Activated naive CD4-positive, alpha-beta T cell treated with anti-CD3 and anti-CD28 coated beads, Interleukin-2, amount 10 ng/mL, durations not matched to agents 5 hours and 36 hours (primary cell): ENCODE results near the gene TRIM10. TPM values are rescaled to one million over a fixed set of nuclear protein-coding genes. Genes with fewer than 3 reads are reported as not detected.

Experiments
- total RNA-seq, 2 experiments: library from RNA; stranded (reverse); gene quantifications; one replicate each; pipeline ENCODE4 v1.2.3, GENCODE V29; 2021

Gene TRIM10, protein sequence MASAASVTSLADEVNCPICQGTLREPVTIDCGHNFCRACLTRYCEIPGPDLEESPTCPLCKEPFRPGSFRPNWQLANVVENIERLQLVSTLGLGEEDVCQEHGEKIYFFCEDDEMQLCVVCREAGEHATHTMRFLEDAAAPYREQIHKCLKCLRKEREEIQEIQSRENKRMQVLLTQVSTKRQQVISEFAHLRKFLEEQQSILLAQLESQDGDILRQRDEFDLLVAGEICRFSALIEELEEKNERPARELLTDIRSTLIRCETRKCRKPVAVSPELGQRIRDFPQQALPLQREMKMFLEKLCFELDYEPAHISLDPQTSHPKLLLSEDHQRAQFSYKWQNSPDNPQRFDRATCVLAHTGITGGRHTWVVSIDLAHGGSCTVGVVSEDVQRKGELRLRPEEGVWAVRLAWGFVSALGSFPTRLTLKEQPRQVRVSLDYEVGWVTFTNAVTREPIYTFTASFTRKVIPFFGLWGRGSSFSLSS
- not detected for total RNA-seq

DNA sequence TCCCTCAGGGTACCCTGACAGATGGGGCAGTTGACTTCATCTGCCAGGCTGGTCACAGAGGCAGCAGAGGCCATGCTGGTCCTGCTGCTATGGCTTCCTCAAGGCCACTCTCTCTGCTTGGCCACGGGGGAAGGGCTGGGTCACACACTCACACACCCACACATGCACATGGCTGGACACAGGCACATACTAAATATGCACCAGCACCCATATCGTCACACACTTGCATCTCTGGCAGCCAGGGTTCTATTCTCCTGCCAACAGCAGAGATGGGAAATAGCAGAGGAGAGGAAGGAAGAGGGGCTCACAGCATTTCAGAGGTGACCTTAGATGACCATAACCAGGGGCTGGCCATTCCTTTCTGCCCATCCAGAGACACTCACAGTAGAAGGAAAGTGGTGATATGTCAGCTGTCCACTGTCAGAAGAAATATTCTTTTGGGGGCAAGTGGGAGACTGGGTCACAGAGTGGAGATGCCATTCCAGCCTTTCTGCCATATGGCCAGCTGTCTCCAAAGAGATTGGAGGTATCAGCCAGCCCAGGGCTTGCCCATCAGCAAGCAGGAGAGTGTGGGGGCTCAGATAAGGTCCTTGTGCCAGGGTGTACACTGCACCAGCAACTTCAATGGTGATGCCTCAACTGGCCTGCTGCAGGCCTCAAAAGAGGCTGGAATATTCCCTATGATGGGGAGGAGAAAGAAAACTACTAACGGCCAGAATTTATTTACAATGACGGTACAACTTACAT, at the start of gene TRIM10:
Gene TRIM10 (minus strand): TSS at position 427 of the 747 bp plus-strand sequence. CDS start 353 bp downstream, at position 74.

DNA sequence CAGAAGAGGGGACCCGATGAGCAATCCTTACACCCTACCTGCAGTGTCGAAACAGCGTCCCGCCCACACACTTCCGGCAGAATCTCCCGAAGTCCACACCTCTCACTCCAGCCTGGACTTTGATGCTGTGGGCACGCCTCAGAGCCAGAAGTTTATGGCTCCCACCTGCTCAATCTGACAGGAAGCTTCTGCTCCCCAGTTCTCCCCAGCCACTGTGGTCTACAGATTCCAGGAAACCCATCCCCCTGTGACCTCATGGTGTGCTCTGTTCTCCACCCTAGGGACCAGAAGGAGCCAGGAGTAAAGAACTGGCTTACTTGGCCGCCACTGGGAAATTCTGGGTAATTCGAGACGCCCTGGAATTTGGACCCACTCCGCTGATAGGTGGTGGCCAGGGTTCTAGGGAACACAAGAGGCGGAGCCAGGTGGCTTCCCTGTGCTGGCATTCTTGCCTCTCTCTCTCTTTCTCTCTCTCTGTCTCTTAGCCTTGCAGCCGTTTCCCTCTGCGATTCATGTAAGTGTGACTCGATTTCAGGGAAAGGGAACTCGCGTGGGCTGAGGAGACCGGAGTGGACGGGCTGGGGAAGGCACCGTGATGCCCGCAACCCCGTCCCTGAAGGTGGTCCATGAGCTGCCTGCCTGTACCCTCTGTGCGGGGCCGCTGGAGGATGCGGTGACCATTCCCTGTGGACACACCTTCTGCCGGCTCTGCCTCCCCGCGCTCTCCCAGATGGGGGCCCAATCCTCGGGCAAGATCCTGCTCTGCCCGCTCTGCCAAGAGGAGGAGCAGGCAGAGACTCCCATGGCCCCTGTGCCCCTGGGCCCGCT, 2.3 kb upstream of the TRIM10 start, which contains the start of gene TRIM15:
Gene TRIM15 (plus strand): TSS at position 457 of the 828 bp plus-strand sequence. CDS start 139 bp downstream, at position 596.

DNA sequence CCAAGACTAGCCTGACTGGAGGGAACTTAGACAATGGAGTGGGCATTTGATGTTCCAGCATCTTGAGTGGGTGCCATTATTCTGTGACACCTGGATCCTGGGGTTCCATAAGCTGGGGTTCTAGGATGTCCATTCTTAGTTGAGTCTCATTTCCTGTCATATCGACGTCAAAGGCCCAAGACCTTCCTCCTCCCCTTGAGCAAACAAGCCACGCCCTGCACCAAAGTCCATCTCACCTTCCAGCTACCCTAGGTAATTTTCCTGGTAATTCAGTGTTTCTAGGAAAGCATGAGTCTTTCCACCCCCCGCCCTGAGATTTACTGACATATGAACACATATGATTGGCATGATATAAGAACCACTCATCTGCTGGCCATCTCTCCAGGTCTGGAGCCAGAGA, 25.3 kb downstream of the TRIM10 start, which contains the start of gene TRIM40:
Gene TRIM40 (plus strand): TSS at position 384 of the 400 bp plus-strand sequence. CDS start 897 bp downstream, outside the sequence.

DNA sequence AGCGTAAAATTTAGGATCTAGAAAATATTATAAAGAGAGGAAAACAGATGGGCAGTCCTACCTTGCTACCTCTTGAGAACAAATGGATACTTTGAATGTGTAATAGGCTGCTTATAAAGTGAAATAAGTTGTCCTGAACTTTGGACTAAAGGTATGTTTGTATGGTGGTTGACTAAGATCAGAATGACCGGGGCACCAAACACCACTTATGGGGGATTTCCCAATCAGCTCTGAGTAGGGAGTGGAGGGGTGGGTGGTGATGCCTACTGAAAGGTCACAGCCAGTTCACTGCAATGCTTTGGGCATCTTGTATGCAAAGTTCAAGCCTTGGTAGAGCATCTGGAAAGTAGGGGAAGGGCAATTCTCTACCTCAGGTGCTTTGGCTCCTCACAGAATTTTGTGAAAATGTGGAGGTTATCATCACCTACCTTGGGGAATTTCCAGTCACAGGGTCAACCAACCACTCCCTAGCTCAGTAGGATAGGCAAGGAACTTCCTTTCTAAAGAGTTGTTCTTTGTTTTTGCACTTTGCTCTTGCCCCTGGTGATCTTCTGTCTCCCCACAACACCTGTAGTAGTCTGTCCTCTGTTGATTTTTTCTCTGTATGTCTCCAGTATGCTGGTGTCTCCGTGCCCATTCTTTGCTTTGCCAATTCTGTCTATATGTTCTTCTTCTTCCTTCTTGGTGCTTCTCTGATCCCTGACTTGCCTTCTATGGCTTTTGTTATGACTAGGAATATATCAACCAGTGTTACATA, 47.8 kb downstream of the TRIM10 start, which contains the start of gene TRIM31:
Gene TRIM31 (minus strand): TSS at position 88 of the 757 bp plus-strand sequence. CDS start 285 bp downstream, outside the sequence.

Other genes starting within 250 kb of the TRIM10 start
- 1,000 to 10,000 TPM; 1,753 to 1,764 TPM for gene HLA-A, start 218.7 kb downstream of the TRIM10 start, total RNA-seq
- 10 to 100 TPM; 65.9 to 67.7 TPM for gene POLR1H, start 99.9 kb downstream of the TRIM10 start, total RNA-seq
- gene PPP1R11, start 94.0 kb downstream of the TRIM10 start, total RNA-seq: 10 to 100 TPM; 51.9 to 52.8 TPM
- not detected for gene RNF39, start 85.4 kb downstream of the TRIM10 start, total RNA-seq
- gene TRIM31, start 48.1 kb downstream of the TRIM10 start, total RNA-seq: not detected
- not detected for gene TRIM40, start 25.1 kb downstream of the TRIM10 start, total RNA-seq
- gene TRIM15, start 2.3 kb upstream of the TRIM10 start, total RNA-seq: not detected
- 10 to 100 TPM; 61.4 to 66.1 TPM for gene TRIM26, start 52.2 kb upstream of the TRIM10 start, total RNA-seq
- gene TRIM39, start 165.7 kb upstream of the TRIM10 start, total RNA-seq: 10 to 100 TPM; 15.3 to 17.2 TPM
- 10 to 100 TPM; 35.2 to 37.7 TPM for gene RPP21, start 183.9 kb upstream of the TRIM10 start, total RNA-seq